IPS-11a (cell line): ENCODE results near the gene HOXB8.

ENCODE experiments used
- H3K4me3 ChIP-seq: one replicate; pipeline ENCODE4 v1.5.1; 2013; ENCODE audit warnings: low read depth, low read length, control low read depth

Gene HOXB8

GRCh38 chr17:48637323-48638260 is 22.5 kb upstream of the HOXB8 start:
- H3K4me3 ChIP-seq: no peak overlapping the region

GRCh38 chr17:48636177-48637018 is 21.3 kb upstream of the HOXB8 start:
- H3K4me3 ChIP-seq: no peak overlapping the region

GRCh38 chr17:48634493-48635208 is 19.6 kb upstream of the HOXB8 start:
- H3K4me3 ChIP-seq: no peak overlapping the region

- no peak overlapping the region for H3K4me3 ChIP-seq
Observed at GRCh38 chr17:48633266-48633677, 18.2 kb upstream of the HOXB8 start.

GRCh38 chr17:48632579-48633265 is 17.6 kb upstream of the HOXB8 start:
- no peak overlapping the region for H3K4me3 ChIP-seq

GRCh38 chr17:48631693-48632578 is 16.8 kb upstream of the HOXB8 start:
- H3K4me3 ChIP-seq: no peak overlapping the region

- no peak overlapping the region for H3K4me3 ChIP-seq
Observed at GRCh38 chr17:48630925-48631692, 16.0 kb upstream of the HOXB8 start.

GRCh38 chr17:48630009-48630924 is 15.2 kb upstream of the HOXB8 start:
- no peak overlapping the region for H3K4me3 ChIP-seq

GRCh38 chr17:48629411-48629759 is 14.3 kb upstream of the HOXB8 start:
- H3K4me3 ChIP-seq: no peak overlapping the region

GRCh38 chr17:48628649-48629410 is 13.7 kb upstream of the HOXB8 start:
- no peak overlapping the region for H3K4me3 ChIP-seq

- no peak overlapping the region for H3K4me3 ChIP-seq
Observed at GRCh38 chr17:48627623-48628521, 12.8 kb upstream of the HOXB8 start.

- H3K4me3 ChIP-seq: no peak overlapping the region
Observed at GRCh38 chr17:48627118-48627597, 12.1 kb upstream of the HOXB8 start.

- no peak within 1 kb of the TSS for H3K4me3 ChIP-seq
Observed at GRCh38 chr17:48626245-48627117, 11.4 kb upstream of the HOXB8 start, which contains the start of gene HOXB9. HOXB9 (minus strand) TSS chr17:48626358; CDS start chr17:48626269, 89 bp downstream.

- H3K4me3 ChIP-seq: no peak overlapping the region
Observed at GRCh38 chr17:48625495-48626244, 10.6 kb upstream of the HOXB8 start.
